ENCODE results near the gene TAS2R40. TPM values are rescaled to one million over a fixed set of nuclear protein-coding genes. Genes with fewer than 3 reads are reported as not detected.

TAS2R40 gene
- polyA plus RNA-seq, 1 of the 3 experiments (the other 2 are of a cell fraction) = not detected

- H3K79me2 ChIP-seq (ENCODE audit: insufficient read depth) = no peaks in the 10 kb centered on the region
- no peak for DNase-seq
- ChIA-PET CTCF (interaction anchor here (1.1 to 1.2 kb wide), 2 partner anchors 32 to 180 kb away, joined by 3 read pairs; no protein-coding TSS in a partner anchor), POLR2A (no interaction called here)
- no peaks in the 10 kb centered on the region for H3K36me3 ChIP-seq (replicated peaks in 1 of 2; ENCODE audit: control insufficient read depth in 1 of 2, insufficient read depth in 2 of 2, low read length in 1 of 2)
- H3K9me2 ChIP-seq = no peaks in the 10 kb centered on the region
- no peaks in the 10 kb centered on the region for H3F3A ChIP-seq (replicated peaks; ENCODE audit: insufficient read depth)
- H2AFZ ChIP-seq (ENCODE audit: low read depth) = no peak within 1 kb of the TSS
- no peak within 1 kb of the TSS for H3K4me2 ChIP-seq
- WGBS (ENCODE audit: low lambda C conversion rate) = 7% methylated on average over 3 of the region's 3 CpGs
- H3K27me3 ChIP-seq (ENCODE audit: insufficient read depth) = no peaks in the 10 kb centered on the region; the same call in 1 of the 2 replicates
- no peak within 1 kb of the TSS for H3K27ac ChIP-seq (ENCODE audit: low read depth in 2 of 2, low read length in 1 of 2)
- no peaks in the 10 kb centered on the region for H4K20me1 ChIP-seq (ENCODE audit: insufficient read depth)
- peaks cover 5% of the 10 kb centered on the region; the same call in 1 of the 2 replicates for H3K9me3 ChIP-seq
- no peak within 1 kb of the TSS for H3K4me3 ChIP-seq (ENCODE audit: low read depth in 2 of 2, low read length in 1 of 2)
- TF ChIP-seq RAD21 (IDR thresholded peaks at IDR 0.05; ENCODE audit: low read length) (no peak), IRF3 (IDR thresholded peaks at IDR 0.05; ENCODE audit: low read depth, low read length) (no peak), FOXJ3 (CRISPR knock-in tag; IDR thresholded peaks at IDR 0.05) (no peak), RCOR1 (IDR thresholded peaks at IDR 0.05; ENCODE audit: low read length) (no peak), USF2 (IDR thresholded peaks at IDR 0.05; ENCODE audit: borderline replicate concordance, low read depth, low read length) (no peak), TCF12 (IDR thresholded peaks at IDR 0.05) (no peak), CTCF (IDR thresholded peaks at IDR 0.05) (no peak), FOXM1 (IDR thresholded peaks at IDR 0.05; ENCODE audit: low read depth) (no peak)
- no peaks in the 10 kb centered on the region for H3K4me1 ChIP-seq (ENCODE audit: control insufficient read depth in 1 of 2, insufficient read depth in 2 of 2, low read depth in 1 of 2, low read length in 1 of 2)
- no peak within 1 kb of the TSS for H3K9ac ChIP-seq
Measured at GRCh38 chr7:143183024-143183423, 38.8 kb upstream of the TAS2R40 start, which contains the start of gene TAS2R39. Gene TAS2R39, plus strand, starts transcription at chr7:143183419. Its CDS starts 0 bp downstream, at chr7:143183419.

DNA sequence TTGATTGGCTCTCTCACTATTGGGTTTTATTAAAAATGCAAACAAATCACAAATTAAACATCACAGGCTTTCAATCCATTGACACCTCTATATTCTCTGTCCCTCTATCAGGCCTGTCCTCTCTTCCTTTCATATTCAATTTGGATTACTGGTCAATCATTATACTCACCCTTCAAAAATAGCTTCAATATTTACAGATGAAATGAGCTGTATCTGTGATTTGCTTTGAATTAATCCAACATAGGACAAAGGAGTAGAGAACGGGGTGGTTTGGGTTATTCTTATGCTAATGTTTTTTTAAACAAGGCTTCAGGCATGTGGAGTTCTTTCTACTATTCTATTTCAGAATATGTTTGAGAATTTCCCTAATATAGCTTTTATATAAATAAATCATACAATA is 36.3 kb upstream of the TAS2R40 start:
- no peak overlapping the region for H3K27ac ChIP-seq (ENCODE audit: low read depth in 2 of 2, low read length in 1 of 2)
- H3K79me2 ChIP-seq (ENCODE audit: insufficient read depth) = no peaks in the 10 kb centered on the region
- no peak overlapping the region for H3K4me2 ChIP-seq
- H3K4me1 ChIP-seq (ENCODE audit: control insufficient read depth in 1 of 2, insufficient read depth in 2 of 2, low read depth in 1 of 2, low read length in 1 of 2) = no peaks in the 10 kb centered on the region
- H3K9ac ChIP-seq = no peak overlapping the region
- no peaks in the 10 kb centered on the region for H3F3A ChIP-seq (replicated peaks; ENCODE audit: insufficient read depth)
- ChIA-PET CTCF (interaction anchor here (0.8 kb wide), 1 partner anchor 30 kb away, joined by 4 read pairs; no protein-coding TSS in a partner anchor), POLR2A (no interaction called here)
- H3K4me3 ChIP-seq (ENCODE audit: low read depth in 2 of 2, low read length in 1 of 2) = no peak overlapping the region
- DNase-seq = no peak
- TF ChIP-seq, protein P1, sequence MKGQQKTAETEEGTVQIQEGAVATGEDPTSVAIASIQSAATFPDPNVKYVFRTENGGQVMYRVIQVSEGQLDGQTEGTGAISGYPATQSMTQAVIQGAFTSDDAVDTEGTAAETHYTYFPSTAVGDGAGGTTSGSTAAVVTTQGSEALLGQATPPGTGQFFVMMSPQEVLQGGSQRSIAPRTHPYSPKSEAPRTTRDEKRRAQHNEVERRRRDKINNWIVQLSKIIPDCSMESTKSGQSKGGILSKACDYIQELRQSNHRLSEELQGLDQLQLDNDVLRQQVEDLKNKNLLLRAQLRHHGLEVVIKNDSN (IDR thresholded peaks at IDR 0.05; ENCODE audit: borderline replicate concordance, low read depth) = no peak
- TF ChIP-seq FOXJ3 (CRISPR knock-in tag; IDR thresholded peaks at IDR 0.05) (no peak), EZH2phosphoT487 (IDR thresholded peaks at IDR 0.05; ENCODE audit: borderline replicate concordance, low read depth) (no peak), RXRA (IDR thresholded peaks at IDR 0.05; ENCODE audit: borderline replicate concordance, low read depth) (no peak), SIN3A (IDR thresholded peaks at IDR 0.05; ENCODE audit: borderline replicate concordance, low read depth, low read length) (no peak), TEAD4 (IDR thresholded peaks at IDR 0.05; ENCODE audit: borderline replicate concordance, insufficient read depth) (no peak), TCF12 (IDR thresholded peaks at IDR 0.05) (no peak)
- TF ChIP-seq, protein P2, sequence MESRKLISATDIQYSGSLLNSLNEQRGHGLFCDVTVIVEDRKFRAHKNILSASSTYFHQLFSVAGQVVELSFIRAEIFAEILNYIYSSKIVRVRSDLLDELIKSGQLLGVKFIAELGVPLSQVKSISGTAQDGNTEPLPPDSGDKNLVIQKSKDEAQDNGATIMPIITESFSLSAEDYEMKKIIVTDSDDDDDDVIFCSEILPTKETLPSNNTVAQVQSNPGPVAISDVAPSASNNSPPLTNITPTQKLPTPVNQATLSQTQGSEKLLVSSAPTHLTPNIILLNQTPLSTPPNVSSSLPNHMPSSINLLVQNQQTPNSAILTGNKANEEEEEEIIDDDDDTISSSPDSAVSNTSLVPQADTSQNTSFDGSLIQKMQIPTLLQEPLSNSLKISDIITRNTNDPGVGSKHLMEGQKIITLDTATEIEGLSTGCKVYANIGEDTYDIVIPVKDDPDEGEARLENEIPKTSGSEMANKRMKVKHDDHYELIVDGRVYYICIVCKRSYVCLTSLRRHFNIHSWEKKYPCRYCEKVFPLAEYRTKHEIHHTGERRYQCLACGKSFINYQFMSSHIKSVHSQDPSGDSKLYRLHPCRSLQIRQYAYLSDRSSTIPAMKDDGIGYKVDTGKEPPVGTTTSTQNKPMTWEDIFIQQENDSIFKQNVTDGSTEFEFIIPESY (IDR thresholded peaks at IDR 0.05; ENCODE audit: borderline replicate concordance, low read depth) = no peak
- no peaks in the 10 kb centered on the region for H4K20me1 ChIP-seq (ENCODE audit: insufficient read depth)
- no peaks in the 10 kb centered on the region for H3K36me3 ChIP-seq (replicated peaks in 1 of 2; ENCODE audit: control insufficient read depth in 1 of 2, insufficient read depth in 2 of 2, low read length in 1 of 2)
- peaks cover 4% of the 10 kb centered on the region; the same call in 1 of the 2 replicates for H3K27me3 ChIP-seq (ENCODE audit: insufficient read depth)
- no peak overlapping the region for H2AFZ ChIP-seq (ENCODE audit: low read depth)
- H3K9me3 ChIP-seq = no peaks in the 10 kb centered on the region
- 2% methylated on average over 1 of the region's 1 CpG for WGBS (ENCODE audit: low lambda C conversion rate)
- no peaks in the 10 kb centered on the region for H3K9me2 ChIP-seq

Measured in SK-N-SH (cell line).